Panc1 (cell line): ENCODE data around the gene BABAM2. TPM values are rescaled to one million over a fixed set of nuclear protein-coding genes. Genes with fewer than 3 reads are reported as not detected.

Experiments
- ATAC-seq: fragments of 200-7000 bp; cut with Tn5 transposase; 2 replicates; pipeline ENCODE4 v1.9.1; 2020; ENCODE audit warnings: mild to moderate bottlenecking, moderate library complexity
- BruUV-seq: library from RNA; stranded (reverse); fragments of 400-500 nt; replicated peaks from 2 replicates; lab custom pipeline; 2021; lab: Mats Ljungman, UMichigan
- CTCF ChIA-PET: fragments of 300-600 bp; sonication (Branson Sonifier 250); formaldehyde crosslinking; loops from one replicate; lab custom pipeline; 2022; ENCODE audit warnings: antibody characterized with exemption; lab: Charles Lee
- POLR2A ChIA-PET: fragments of 300-600 bp; sonication (Branson Sonifier 250); formaldehyde crosslinking; loops from one replicate; lab custom pipeline; 2022; ENCODE audit warnings: antibody characterized with exemption; lab: Charles Lee
- DNase-seq: peaks from one replicate; pipeline ENCODE4 v3.0.0-alpha.2; 2010; ENCODE audit warnings: low read depth, low spot score
- H3K27ac ChIP-seq: 2 replicates; pipeline ENCODE4 v1.5.1; 2011; ENCODE audit warnings: mild to moderate bottlenecking, low read length, inconsistent platforms
- H3K27me3 ChIP-seq: fragments of 200-500 bp; sonication (Bioruptor generic); 2 replicates; pipeline ENCODE4 v1.6.0; 2014; ENCODE audit warnings: low read length, inconsistent platforms; ENCODE audit not compliant: control insufficient read depth, insufficient read depth
- H3K36me3 ChIP-seq: fragments of 200-500 bp; sonication (Bioruptor generic); 2 replicates; pipeline ENCODE4 v1.5.1; 2014; ENCODE audit warnings: inconsistent platforms, mild to moderate bottlenecking, low read length, moderate library complexity; ENCODE audit not compliant: control insufficient read depth, insufficient read depth
- H3K4me1 ChIP-seq: 2 replicates; pipeline ENCODE4 v1.5.1; 2011; ENCODE audit warnings: inconsistent platforms, mild to moderate bottlenecking, low read length, moderate library complexity; ENCODE audit not compliant: control insufficient read depth, insufficient read depth
- H3K4me3 ChIP-seq, 2 experiments: 2 replicates each; pipeline ENCODE4 v1.5.1; 2011 to 2012; ENCODE audit warnings: low read depth in 2 of 2, low read length in 2 of 2, mild to moderate bottlenecking in 2 of 2, inconsistent platforms in 1 of 2, moderate library complexity in 1 of 2
- H3K9me3 ChIP-seq: fragments of 200-500 bp; sonication (Bioruptor generic); 2 replicates; pipeline ENCODE4 v1.5.1; 2014; ENCODE audit warnings: low read depth, mild to moderate bottlenecking, inconsistent platforms, low read length, moderate library complexity; ENCODE audit not compliant: control insufficient read depth, insufficient read depth
- CTCF ChIP-seq: fragments of 450-650 bp; IDR thresholded peaks from 2 replicates; pipeline ENCODE4 v1.5.1; 2017; ENCODE audit warnings: mild to moderate bottlenecking
- POLR2AphosphoS5 ChIP-seq: IDR thresholded peaks from 2 replicates; pipeline ENCODE4 v1.6.1; 2012; ENCODE audit warnings: mild to moderate bottlenecking, low read depth, low read length, moderate library complexity
- REST ChIP-seq, 2 experiments: IDR thresholded peaks; 2 replicates each; pipeline ENCODE4 v1.6.1; 2011 to 2012; ENCODE audit warnings: low read depth in 2 of 2, control low read depth in 1 of 2, low read length in 1 of 2, mild to moderate bottlenecking in 1 of 2, moderate library complexity in 1 of 2; ENCODE audit not compliant: insufficient read depth in 1 of 2
- SIN3A ChIP-seq: IDR thresholded peaks from 2 replicates; pipeline ENCODE4 v1.6.1; 2012; ENCODE audit warnings: low read depth, mild to moderate bottlenecking, low read length, moderate library complexity, borderline replicate concordance; ENCODE audit not compliant: insufficient read depth
- TCF7L2 ChIP-seq: IDR thresholded peaks from 2 replicates; pipeline ENCODE4 v1.6.1; 2011; ENCODE audit warnings: mild to moderate bottlenecking, low read depth, low read length, inconsistent platforms
- in situ Hi-C: cut with HindIII; loops from 2 replicates; pipeline ENCODE4 v1.10.0; 2016; ENCODE audit warnings: low sequenced_read_pairs, low pct_unique_long_range_greater_than_20kb
- intact Hi-C: fragments of 100-400 bp; cut with micrococcal nuclease; formaldehyde crosslinking; loops from one replicate; pipeline ENCODE4 v1.10.0; 2022; ENCODE audit not compliant: unreplicated experiment
- total RNA-seq: library from RNA; stranded (reverse); gene quantifications from one replicate; pipeline ENCODE4 v1.2.1, GENCODE V29; 2021; ENCODE audit not compliant: unreplicated experiment

The BABAM2 gene
- total RNA-seq, 1 experiment from 2014 or later = 31.2 TPM

- no peak for DNase-seq
- H3K9me3 ChIP-seq = no peaks in the 10 kb centered on the region
- POLR2A ChIA-PET = interaction anchor here (0.6 to 0.7 kb wide), 2 partner anchors 17 to 324 kb away, joined by 3 to 6 read pairs; no protein-coding TSS in a partner anchor
- no peak for ATAC-seq
- TF ChIP-seq REST (IDR thresholded peaks at IDR 0.05; ENCODE audit: insufficient read depth in 1 of 2, low read depth in 2 of 2, low read length in 1 of 2) = no peak
- no peak for TF ChIP-seq POLR2AphosphoS5
- no peak for TF ChIP-seq TCF7L2
- no peak for TF ChIP-seq CTCF
- TF ChIP-seq SIN3A = no peak
- H3K27ac ChIP-seq = no peak overlapping the region
- CTCF ChIA-PET = no interaction called here
- H3K36me3 ChIP-seq = no peaks in the 10 kb centered on the region
- in situ Hi-C loops (no loop called here), intact Hi-C loops (no loop called here)
- no TSS peak for BruUV-seq
- H3K27me3 ChIP-seq = no peaks in the 10 kb centered on the region
- H3K4me3 ChIP-seq = no peak overlapping the region
- no peaks in the 10 kb centered on the region for H3K4me1 ChIP-seq
These were observed 334.3 kb downstream of the BABAM2 start for GRCh38 chr2:28224648-28225472.

- CTCF ChIA-PET = no interaction called here
- Histone ChIP-seq H3K27ac (no peak overlapping the region), H3K4me1 (no peaks in the 10 kb centered on the region), H3K36me3 (no peaks in the 10 kb centered on the region), H3K4me3 (no peak overlapping the region), H3K27me3 (no peaks in the 10 kb centered on the region), H3K9me3 (no peaks in the 10 kb centered on the region)
- in situ Hi-C loops = no loop called here
- POLR2A ChIA-PET = no interaction called here
- TF ChIP-seq POLR2AphosphoS5 (no peak), SIN3A (no peak), CTCF (no peak), REST (IDR thresholded peaks at IDR 0.05; ENCODE audit: insufficient read depth in 1 of 2, low read depth in 2 of 2, low read length in 1 of 2) (no peak), TCF7L2 (no peak)
- intact Hi-C loops = no loop called here
- ATAC-seq (no peak), DNase-seq (no peak)
- no TSS peak for BruUV-seq
These were observed 335.0 kb downstream of the BABAM2 start for GRCh38 chr2:28225473-28226080.
